Measurements from ENCODE around the gene HEBP2. TPM values are rescaled to one million over a fixed set of nuclear protein-coding genes. Genes with fewer than 3 reads are reported as not detected.

Gene HEBP2
- total RNA-seq, 1 experiment from 2014 or later: 51.6 TPM

- Histone ChIP-seq H3K9me2 (ENCODE audit: insufficient read depth) (no peaks in the 10 kb centered on the region), H3K4me2 (ENCODE audit: low read length) (no peak overlapping the region), H2AFZ (ENCODE audit: low read depth, low read length, poor library complexity, severe bottlenecking) (no peak overlapping the region), H3K4me3 (replicated peaks in 1 of 2; ENCODE audit: low read depth in 1 of 2, low read length in 2 of 2) (no peak overlapping the region), H4K20me1 (ENCODE audit: insufficient read depth) (no peaks in the 10 kb centered on the region), H3K4me1 (ENCODE audit: control insufficient read depth in 1 of 2, insufficient read depth in 2 of 2, low read length in 2 of 2) (no peaks in the 10 kb centered on the region), H3K9ac (ENCODE audit: low read length) (no peak overlapping the region), H3K27ac (ENCODE audit: low read depth, low read length) (no peak overlapping the region), H3K9me3 (ENCODE audit: control insufficient read depth in 1 of 2, insufficient read depth in 1 of 2, low read depth in 1 of 2, low read length in 2 of 2) (no peaks in the 10 kb centered on the region), H3K27me3 (ENCODE audit: insufficient read depth, low read length) (no peaks in the 10 kb centered on the region), H3K36me3 (ENCODE audit: control insufficient read depth in 1 of 2, insufficient read depth in 2 of 2, low read length in 2 of 2) (no peaks in the 10 kb centered on the region), H3K79me2 (ENCODE audit: insufficient read depth, low read length) (no peaks in the 10 kb centered on the region)
- no peak for DNase-seq (ENCODE audit: low read depth, low spot score)
- intact Hi-C loops (cut with micrococcal nuclease): no loop called here
- no TSS peak for BruUV-seq (replicated peaks)
- TF ChIP-seq JUND (IDR thresholded peaks at IDR 0.05): no peak
- no peak for TF ChIP-seq CEBPB (IDR thresholded peaks at IDR 0.05; ENCODE audit: low read depth)
- no peak for TF ChIP-seq FOSL1 (IDR thresholded peaks at IDR 0.05; ENCODE audit: low read depth)
- TF ChIP-seq SIN3A (IDR thresholded peaks at IDR 0.05; ENCODE audit: low read depth): no peak
- TF ChIP-seq ZNF274 (IDR thresholded peaks at IDR 0.05; ENCODE audit: low read depth, low read length): no peak
- no peak for TF ChIP-seq RAD21 (IDR thresholded peaks at IDR 0.05; ENCODE audit: low read depth)
- no peak for TF ChIP-seq POLR2AphosphoS5 (IDR thresholded peaks at IDR 0.05; ENCODE audit: low read depth, low read length)
- TF ChIP-seq ELF1 (IDR thresholded peaks at IDR 0.05; ENCODE audit: borderline replicate concordance, low read depth): no peak
- no peak for TF ChIP-seq EZH2 (IDR thresholded peaks at IDR 0.05)
- no peak for TF ChIP-seq CTCF (IDR thresholded peaks at IDR 0.05 in 2 of 3, conservative IDR thresholded peaks at IDR 0.05 in 1 of 3; ENCODE audit: borderline replicate concordance in 1 of 3, insufficient read depth in 1 of 3, low read depth in 2 of 3, low read length in 2 of 3)
- TF ChIP-seq EZH2phosphoT487 (IDR thresholded peaks at IDR 0.05; ENCODE audit: borderline replicate concordance): no peak
- TF ChIP-seq TCF7L2 (IDR thresholded peaks at IDR 0.05; ENCODE audit: borderline replicate concordance, extremely low read depth, insufficient read depth, insufficient read length): no peak
- TF ChIP-seq POLR2A (IDR thresholded peaks at IDR 0.05; ENCODE audit: borderline replicate concordance, extremely low read depth, insufficient read depth, insufficient read length): no peak
- ChIA-PET RAD21 (ENCODE audit: low non-redundant PET in 1 of 2, low total read pairs in 2 of 2, uncharacterized antibody in 2 of 2, unreplicated experiment in 2 of 2) (no interaction called here), POLR2A (no interaction called here), CTCF (no interaction called here)
- ATAC-seq: no peak
Measured at GRCh38 chr6:138421089-138421488, 17.1 kb downstream of the HEBP2 start.
